ENCODE measurements around the gene KDM6A. TPM values are rescaled to one million over a fixed set of nuclear protein-coding genes. Genes with fewer than 3 reads are reported as not detected.
"Not testable (repeated sequence)": the region's sequence is repeated elsewhere in the genome, so short reads cannot be mapped to it uniquely, and the experiment has no call there.

The KDM6A gene
- total RNA-seq, 4 donors from 2014 or later, result 25.9 to 51.0 (median 34.9) TPM

- Histone ChIP-seq H3K4me1 (peaks cover 0 to 7% (median 0%) of the 10 kb centered on the region in 4 donors), H3K4me3 (no peak overlapping the region), H3K36me3 (no peaks in the 10 kb centered on the region), H3K27me3 (no peaks in the 10 kb centered on the region), H3K9me3 (peaks cover 0 to 19% (median 4%) of the 10 kb centered on the region in 4 donors), H3K27ac (no peak overlapping the region)
- no peak for DNase-seq (ENCODE audit: low spot score in 2 of 2)
- TF ChIP-seq POLR2A (IDR thresholded peaks at IDR 0.05) (no peak), CTCF (IDR thresholded peaks at IDR 0.05) (no peak), EP300 (IDR thresholded peaks at IDR 0.05) (no peak)
- 86 to 94% methylated on average over 2 of the region's 2 CpGs for WGBS, 2 donors
These were observed 75.4 kb downstream of the KDM6A start for GRCh38 chrX:44948406-44948805.

DNA sequence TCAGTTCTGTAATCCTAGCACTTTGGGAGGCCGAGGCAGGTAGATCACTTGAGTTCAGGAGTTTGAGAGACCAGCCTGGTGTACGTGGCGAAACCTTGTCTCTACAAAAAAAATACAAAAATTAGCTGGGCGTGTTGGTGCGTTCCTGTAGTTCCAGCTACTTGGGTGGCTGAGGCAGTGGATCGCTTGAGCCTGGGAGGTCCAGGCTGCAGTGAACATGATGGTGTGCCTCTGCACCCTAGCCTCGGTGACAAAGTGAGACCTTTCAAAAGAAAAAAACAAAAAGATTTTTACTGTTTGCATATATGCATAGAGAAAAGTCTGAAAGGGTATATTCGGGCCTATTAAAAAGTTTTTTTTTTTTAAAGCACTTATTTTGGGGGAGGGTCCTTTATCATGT lies 76.1 kb downstream of the KDM6A start:
- no peak for DNase-seq (ENCODE audit: low spot score in 2 of 2)
- Histone ChIP-seq H3K4me1 (peaks cover 0 to 8% (median 0%) of the 10 kb centered on the region in 4 donors), H3K9me3 (peaks cover 0 to 17% (median 4%) of the 10 kb centered on the region in 4 donors), H3K4me3 (no peak overlapping the region), H3K36me3 (no peaks in the 10 kb centered on the region), H3K27me3 (no peaks in the 10 kb centered on the region), H3K27ac (no peak overlapping the region)
- no peak for TF ChIP-seq CTCF (IDR thresholded peaks at IDR 0.05)
- TF ChIP-seq EP300 (IDR thresholded peaks at IDR 0.05), result no peak
- 55 to 79% methylated on average over 8 of the region's 8 CpGs for WGBS, 2 donors

- H3K9me3 ChIP-seq; H3K4me3 ChIP-seq; H3K36me3 ChIP-seq; H3K27ac ChIP-seq; H3K27me3 ChIP-seq; DNase-seq (ENCODE audit: low spot score in 2 of 2): not testable (repeated sequence)
- WGBS, 2 donors, result 48 to 57% methylated on average over 9 of the region's 9 CpGs
- H3K4me1 ChIP-seq, result peaks cover 0 to 13% (median 5%) of the 10 kb centered on the region in 4 donors
These were observed 77.7 kb downstream of the KDM6A start for GRCh38 chrX:44950471-44951366.

- no peak for TF ChIP-seq CTCF (IDR thresholded peaks at IDR 0.05)
- no peak for TF ChIP-seq POLR2A (IDR thresholded peaks at IDR 0.05)
- TF ChIP-seq EP300 (IDR thresholded peaks at IDR 0.05), result no peak
- DNase-seq (ENCODE audit: low spot score in 2 of 2), result no peak
- WGBS, 2 donors, result 50 to 60% methylated on average over 2 of the region's 2 CpGs
- Histone ChIP-seq H3K9me3 (no peaks in the 10 kb centered on the region), H3K4me1 (peaks cover 0 to 13% (median 5%) of the 10 kb centered on the region in 4 donors), H3K27me3 (no peaks in the 10 kb centered on the region), H3K4me3 (no peak overlapping the region), H3K27ac (peak overlapping the region in 1 of 4 donors; percentile 12), H3K36me3 (no peaks in the 10 kb centered on the region)
These were observed 78.6 kb downstream of the KDM6A start for GRCh38 chrX:44951572-44952067.

DNA sequence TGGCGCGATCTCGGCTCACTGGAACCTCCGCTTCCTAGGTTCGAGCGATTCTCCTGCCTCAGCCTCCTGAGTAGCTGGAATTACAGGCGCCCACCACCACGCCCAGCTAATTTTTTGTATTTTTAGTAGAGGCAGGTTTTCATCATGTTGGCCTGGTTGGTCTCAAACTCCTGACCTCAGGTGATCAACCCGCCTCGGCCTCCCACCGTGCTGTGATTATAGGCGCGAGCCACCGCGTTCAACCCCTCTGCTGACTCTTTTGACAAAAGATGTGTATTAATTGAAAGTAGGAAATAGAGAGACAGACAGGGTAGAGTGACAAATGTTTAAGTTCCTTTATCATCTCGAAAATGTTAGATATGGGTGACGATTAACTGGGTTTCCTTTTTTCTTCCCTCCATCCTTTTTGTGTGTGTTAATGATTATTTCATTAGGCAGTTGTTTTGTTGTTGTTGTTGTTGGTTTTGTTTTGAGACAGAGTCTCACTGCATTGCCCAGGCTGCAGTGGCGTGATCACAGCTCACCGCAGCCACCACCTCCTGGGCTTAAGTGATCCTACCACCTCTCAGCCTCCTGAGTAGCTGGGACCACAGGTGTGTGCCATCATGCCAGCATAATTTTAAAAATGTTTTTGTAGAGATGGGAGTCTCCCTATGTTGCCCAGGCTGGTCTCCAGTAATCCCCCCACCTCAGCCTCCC lies 79.5 kb downstream of the KDM6A start:
- no peak overlapping the region for H3K27ac ChIP-seq
- 96% methylated on average over 17 to 19 of the region's 19 CpGs for WGBS, 2 donors
- no peaks in the 10 kb centered on the region for H3K36me3 ChIP-seq
- no peak for DNase-seq (ENCODE audit: low spot score in 2 of 2)
- no peak overlapping the region for H3K4me3 ChIP-seq
- TF ChIP-seq EP300 (IDR thresholded peaks at IDR 0.05), result no peak
- TF ChIP-seq POLR2A (IDR thresholded peaks at IDR 0.05), result no peak
- no peak for TF ChIP-seq CTCF (IDR thresholded peaks at IDR 0.05)
- peaks cover 0 to 13% (median 5%) of the 10 kb centered on the region in 4 donors for H3K4me1 ChIP-seq
- H3K27me3 ChIP-seq, result no peaks in the 10 kb centered on the region
- H3K9me3 ChIP-seq, result no peaks in the 10 kb centered on the region
